RPMI8226 (cell line): ENCODE results near the gene NIPSNAP2.
"Not testable (repeated sequence)": the region's sequence is repeated elsewhere in the genome, so short reads cannot be mapped to it uniquely, and the experiment has no call there.

Experiments
- DNase-seq: peaks from one replicate; pipeline ENCODE4 v3.0.0-alpha.2; 2015

The NIPSNAP2 gene

DNA sequence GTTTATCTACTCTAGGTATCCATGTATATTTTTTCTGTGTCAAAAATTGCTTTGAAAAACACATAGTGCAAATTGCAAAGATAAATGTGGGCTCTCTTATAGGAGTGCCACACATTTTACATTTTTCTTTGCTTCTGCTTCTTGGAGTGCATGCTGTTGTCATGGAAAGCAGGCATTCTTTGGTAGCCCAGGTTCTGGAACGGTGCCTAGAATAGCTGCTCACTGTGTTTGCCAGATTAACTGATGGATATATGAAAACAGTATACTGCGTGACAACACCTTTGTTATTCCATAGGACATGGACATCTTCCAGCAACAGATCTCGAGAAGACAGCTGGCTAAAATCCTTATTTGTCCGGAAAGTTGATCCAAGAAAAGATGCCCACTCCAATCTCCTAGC lies 13.4 kb downstream of the NIPSNAP2 start:
- no peak for DNase-seq

DNA sequence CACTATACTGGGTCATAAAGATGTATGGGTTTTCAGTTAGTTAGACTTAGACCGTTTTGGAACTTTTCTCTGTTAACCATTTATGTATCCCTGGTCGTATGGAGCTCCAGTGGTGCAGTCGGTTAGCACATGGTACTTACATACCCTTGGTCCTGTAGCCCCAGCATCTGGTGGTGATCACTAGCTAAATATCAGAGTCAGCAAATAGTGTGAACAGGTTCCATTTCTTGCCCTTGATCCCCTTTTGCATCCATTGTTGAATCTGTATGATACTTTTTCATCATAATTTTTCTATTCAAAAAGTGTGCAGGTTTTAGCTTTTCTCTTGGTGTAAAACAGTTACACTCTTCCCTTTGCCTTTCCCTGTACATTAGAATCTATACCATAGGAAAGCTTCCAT lies 15.9 kb downstream of the NIPSNAP2 start:
- DNase-seq, result no peak

DNA sequence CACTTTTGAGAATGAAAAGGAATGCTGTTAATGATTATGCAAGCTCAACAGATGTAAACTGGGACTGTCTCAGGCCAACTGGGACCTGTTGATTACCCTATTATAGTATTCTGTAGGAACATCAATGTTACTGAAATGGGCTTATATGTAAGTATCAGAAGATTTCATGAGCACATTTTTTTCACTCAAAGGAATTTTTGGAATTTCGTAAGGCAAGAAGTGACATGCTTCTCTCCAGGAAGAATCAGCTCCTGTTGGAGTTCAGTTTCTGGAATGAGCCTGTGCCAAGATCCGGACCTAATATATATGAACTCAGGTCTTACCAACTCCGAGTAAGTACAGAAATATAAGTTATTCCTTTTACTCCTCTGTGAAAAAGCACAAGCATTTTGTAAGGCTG lies 19.2 kb downstream of the NIPSNAP2 start:
- no peak for DNase-seq

DNA sequence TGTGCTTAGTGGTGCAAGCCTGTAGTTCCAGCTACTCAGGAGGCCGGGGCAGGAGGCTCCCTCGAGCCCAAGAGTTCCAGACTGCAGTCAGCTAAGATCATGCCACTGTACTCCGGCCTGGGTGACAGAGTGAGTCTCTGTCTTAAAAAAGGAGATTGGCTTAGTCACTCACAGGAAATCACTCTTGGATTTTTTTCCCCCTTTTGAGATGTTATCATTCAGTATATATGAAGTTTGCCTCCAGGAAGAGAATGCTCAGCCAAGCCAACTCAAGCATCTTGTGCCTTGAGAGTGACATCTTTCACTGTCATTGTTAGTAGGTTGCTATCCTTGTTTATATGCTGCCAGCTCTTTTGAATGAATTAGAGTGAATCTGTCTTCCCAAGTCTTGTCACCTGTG lies 28.0 kb downstream of the NIPSNAP2 start:
- DNase-seq, result no peak

DNA sequence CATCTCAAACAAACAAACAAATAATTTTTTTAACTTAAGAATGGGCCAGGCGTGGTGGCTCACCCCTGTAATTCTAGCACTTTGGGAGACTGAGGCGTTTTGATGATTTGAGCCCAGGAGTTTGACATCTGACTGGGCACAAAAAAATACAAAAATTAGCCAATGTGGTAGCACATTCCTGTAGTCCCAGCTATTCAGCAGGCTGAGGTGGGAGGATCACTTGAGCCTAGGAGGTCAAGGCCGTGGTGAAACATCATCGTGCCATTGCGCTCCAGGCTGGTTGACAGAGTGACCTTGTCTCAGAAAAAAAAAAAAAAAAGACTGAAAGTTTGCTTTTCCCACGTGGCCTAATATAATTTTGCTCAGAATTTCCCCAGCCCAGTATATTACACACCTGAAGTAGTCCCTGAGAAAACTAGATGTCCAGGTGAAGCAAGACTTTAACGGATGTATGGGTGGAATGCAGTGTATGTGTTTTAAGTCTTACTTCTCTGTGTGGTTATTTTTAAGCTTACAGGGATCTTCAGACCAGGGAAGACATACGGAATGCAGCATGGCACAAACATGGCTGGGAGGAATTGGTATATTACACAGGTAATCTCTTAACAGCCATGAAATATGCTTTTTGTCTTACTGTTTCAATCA lies 32.6 kb downstream of the NIPSNAP2 start:
- DNase-seq, result no peak

DNA sequence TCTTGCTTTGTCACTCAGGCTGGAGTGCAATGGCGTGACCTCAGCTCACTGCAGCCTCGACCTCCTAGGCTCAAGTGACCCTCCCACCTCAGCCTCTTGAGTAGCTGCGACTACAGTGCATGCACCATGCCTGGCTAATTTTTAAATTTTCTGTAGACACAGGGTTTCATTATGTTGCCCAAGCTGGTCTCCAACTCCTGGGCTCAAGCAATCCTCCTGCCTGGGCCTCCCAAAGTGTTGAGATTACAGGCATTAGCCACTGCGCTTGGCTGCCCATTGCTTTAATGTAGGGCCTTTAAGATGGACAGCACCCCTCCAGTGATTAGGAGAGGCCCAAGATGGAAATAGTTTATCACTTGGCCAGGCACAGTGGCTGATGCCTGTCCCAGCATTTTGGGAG lies 39.4 kb downstream of the NIPSNAP2 start:
- no peak for DNase-seq

DNA sequence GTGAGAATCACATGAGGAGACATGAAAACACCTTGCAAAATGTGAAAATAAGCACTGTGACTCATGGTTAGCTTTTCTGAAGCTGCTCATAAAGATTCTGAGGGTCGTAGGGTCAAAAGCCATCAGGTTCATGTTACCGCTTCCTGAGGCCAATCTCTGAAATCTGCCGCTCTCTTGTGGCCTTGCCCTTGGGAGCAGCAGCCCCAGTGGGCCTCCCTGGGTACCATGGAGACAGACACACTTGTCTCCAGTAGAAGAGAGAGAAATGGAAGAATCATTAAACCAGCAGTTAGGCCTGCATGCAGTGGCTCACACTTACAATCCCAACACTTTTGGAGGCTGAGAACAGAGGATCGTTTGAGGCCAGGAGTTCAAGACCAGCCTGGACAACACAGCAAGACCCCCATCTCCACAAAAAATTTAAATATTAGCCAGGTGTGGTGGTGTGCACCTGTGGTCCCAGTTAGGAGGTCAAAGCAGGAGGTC lies 42.8 kb downstream of the NIPSNAP2 start:
- peak; percentile 24 for DNase-seq

DNA sequence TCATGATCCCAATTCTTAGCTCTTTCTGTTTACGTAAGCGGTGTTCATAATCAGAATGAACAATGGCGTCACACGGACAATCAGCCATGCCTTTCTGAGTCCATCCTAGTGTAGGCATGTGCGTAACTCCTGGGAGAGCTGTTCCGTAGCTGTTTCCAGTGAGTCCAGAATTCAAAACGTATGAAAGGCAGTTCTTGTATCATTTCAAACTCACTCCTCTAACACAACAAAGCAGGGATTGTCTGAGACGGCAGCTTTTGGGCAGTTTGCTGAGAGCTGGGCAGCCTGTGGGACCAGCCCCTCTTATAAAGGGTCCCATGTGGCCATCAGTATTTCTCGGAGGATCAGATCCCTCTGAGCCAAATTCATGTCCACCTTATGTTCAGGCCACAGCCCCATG lies 43.5 kb downstream of the NIPSNAP2 start:
- DNase-seq, result no peak

DNA sequence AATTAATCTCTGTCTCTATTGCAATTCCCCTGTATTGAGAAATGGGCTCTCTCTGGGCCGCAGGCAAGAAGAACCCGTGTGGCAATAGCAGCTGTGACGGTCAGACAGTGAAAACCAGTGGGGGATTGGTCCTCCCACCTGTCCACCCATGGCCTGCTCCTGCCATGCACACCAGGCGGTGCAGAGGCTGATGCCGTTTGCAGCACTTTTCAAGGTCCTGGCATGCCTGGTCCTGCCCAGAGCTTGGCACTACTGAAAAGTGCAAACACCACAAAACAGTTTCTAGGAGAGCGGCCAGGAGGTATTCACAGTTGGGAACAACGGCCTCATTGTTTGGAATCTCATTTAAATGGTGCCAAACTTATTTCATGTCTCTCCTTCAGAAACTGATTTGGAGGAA lies 45.3 kb downstream of the NIPSNAP2 start:
- DNase-seq, result no peak

DNA sequence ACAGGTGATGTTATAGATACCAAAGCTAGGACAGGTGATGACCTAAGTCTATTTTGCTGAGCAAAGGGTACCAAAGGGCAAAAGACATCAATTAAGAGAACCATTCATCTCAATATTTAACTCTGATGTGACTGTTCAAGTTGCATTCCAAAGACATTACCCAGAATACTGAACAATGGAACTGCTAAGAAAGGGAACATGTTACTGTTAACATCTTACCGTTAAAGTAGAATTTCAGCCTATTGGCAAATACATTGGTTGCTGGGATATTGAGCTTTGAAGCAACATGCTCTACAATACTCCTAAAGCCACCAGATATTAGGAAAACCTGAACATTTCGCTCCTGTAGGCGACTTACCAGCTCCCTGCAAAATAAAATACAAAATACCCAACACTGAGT lies 52.6 kb downstream of the NIPSNAP2 start:
- not testable (repeated sequence) for DNase-seq

DNA sequence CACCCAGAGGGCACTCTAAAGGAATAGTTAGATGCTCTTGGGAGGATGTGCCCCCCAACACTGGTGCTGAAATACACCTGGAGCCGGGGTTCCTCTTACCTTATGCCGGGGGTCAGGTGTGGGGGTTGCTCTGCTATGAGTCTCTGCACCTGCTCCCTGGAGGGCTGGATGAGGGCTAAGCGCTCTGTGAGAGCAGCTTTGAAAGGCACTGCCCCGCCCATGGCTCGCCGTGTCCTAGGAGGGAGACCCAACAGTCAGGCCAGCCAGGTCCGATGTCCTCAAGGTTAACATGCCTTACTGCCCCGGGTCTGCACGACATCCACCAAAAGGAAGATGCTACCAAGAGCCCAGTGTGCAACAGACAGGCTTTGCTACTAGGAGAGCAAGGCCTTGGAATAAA lies 55.1 kb downstream of the NIPSNAP2 start:
- DNase-seq, result no peak

DNA sequence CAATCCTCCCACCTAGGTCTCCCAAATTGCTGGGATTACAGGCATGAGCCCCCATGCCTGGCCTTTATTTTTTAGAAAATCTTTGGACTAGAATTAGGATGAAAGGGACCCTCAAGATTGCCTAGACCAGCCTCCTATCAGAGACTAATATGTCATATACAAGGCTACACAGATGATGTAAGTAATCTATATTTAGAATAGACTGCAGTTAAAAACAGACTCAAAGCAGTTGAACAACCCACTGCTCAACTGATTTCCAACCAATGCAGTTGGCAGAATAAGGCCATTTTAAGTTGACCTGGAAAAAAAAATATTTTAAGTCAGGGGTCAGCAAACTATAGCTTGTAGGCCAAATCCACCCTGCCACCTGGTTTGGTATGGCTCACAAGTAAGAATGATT lies 59.1 kb downstream of the NIPSNAP2 start:
- no peak for DNase-seq

DNA sequence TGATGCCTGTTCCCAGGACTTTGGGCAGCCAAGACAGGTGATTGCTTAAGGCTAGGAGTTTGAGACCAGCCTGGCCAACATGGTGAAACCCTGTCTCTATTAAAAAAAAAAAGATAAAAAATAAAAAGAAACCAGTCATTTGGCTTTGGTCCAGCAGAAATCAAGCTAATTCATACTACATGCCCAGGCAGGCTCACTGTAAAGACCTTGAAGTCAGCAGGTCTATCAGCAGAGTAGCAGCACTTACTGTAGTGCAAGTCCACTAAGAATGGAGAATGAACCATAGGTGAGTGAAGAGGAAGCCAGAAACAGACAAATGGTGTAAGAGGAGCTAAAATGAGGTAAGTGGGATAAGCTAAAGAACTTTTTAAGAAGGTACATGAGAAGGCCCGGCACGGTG lies 62.2 kb downstream of the NIPSNAP2 start:
- DNase-seq, result no peak

DNA sequence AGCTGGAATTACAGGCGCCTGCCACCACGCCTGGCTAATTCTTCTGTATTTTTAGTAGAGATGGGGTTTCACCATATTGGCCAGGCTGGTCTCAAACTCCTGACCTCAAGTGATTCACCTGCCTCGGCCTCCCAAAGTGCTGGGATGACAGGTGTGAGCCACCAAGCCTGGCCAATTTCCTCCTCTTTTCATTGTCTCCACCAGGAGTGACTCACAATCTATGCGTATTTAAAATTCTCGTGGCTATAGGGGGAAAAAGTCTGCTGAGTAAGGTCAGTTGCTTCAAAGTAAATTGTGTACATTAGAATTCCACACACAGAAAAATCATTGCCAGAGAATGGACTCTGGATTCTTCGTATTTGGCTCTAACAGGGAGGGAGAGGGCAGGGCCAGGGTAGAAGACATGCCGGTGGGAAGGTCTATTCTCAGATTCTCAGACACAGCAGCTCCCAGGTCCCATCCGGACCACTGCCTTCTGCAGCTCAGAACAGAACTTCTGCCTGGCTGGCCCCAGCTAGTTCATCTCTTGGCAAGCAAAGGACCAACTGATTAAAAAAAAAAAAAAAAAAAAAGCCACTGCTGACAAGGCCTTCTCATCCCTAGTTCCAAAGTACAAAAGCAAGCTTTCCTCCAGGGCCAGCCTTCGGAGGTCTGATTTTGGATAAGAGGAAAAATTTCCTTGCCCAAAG lies 64.7 kb downstream of the NIPSNAP2 start:
- DNase-seq, result no peak

DNA sequence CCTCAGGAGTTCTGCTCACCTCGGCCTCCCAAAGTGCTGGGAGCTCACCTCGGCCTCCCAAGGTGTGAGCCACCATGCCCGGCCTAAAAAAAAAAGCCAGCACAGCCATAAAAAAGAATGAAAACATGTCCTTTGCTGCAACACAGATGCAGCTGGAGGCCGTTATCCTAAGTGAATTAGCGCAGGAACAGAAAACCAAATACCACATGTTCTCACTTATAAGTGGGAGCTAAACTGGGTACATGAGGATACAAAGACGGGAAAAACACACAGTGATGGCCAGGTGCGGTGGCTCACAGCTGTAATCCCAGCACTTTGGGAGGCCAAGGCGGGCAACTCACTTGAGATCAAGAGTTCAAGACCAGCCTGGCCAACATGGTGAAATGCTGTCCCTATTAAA lies 66.0 kb downstream of the NIPSNAP2 start:
- DNase-seq, result no peak

DNA sequence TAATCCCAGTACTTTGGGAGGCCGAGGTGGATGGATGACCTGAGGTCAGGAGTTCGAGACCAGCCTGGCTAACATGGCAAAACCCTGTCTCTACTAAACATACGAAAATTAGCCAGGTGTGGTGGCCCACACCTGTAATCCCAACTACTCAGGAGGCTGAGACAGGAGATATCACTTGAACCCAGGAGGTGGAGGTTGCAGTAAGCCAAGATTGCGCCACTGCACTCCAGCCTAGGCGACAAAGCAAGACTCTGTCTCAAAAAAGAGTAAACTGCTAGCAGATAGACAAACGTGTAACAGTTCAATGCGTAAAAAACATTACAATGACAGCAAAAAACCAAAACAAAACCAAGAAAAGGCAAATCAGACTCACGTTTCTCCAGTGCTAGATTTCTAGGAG lies 67.2 kb downstream of the NIPSNAP2 start:
- DNase-seq, result not testable (repeated sequence)

DNA sequence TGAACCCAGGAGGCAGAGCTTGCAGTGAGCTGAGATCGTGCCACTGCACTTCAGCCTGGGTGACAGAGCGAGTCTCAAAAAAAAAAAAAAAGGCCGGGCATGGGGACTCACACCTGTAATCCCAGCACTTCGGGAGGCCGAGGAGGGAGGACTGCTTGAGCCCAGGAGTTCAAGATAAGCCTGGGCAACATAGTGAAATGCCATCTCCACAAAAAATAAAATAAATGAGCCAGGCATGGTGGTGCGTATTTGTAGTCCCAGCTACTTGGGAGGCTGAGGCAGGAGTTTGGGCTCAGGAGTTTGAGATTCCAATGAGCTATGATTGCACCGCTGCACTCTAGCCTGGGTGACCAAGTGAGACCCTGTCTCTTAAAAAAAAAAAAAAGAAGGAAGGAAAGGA lies 68.2 kb downstream of the NIPSNAP2 start:
- DNase-seq, result not testable (repeated sequence)

DNA sequence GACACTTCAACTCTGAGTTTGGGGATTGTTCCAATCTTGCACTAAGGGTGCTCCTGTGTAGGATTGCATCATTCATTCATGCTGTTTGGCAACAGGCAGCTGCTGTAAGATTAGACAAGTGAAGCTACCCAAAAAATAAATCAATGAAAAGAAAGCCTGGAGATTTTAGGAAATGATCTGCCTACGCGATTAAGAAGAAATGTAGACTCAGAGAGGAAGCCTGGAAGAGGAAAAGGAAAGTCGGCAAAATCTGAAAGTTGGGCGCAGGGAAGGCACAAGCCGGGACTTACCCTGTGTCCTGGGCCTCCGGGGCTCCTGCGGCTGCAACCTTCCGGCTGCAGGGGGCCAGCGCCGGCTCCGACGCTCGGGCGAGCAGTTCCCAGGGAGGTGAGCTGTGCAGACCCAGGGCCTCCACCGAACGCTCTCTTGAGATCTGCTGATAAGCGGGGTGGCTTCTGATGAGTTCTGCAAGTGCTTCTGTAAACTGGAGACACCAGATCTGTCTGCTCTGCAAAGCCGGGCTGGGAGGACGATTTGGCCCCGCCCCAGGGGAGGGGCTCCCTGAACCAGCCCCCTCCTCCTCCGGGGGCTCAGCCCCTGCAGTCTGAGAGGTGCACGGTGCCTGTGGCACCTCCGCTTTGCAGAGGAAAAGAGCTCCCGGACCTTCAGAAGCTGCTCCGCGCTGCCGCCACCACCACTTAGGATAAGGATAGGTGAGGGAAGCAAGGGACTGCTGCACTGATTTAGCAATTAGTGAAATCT lies 69.5 kb downstream of the NIPSNAP2 start:
- peak; percentile 83 for DNase-seq

DNA sequence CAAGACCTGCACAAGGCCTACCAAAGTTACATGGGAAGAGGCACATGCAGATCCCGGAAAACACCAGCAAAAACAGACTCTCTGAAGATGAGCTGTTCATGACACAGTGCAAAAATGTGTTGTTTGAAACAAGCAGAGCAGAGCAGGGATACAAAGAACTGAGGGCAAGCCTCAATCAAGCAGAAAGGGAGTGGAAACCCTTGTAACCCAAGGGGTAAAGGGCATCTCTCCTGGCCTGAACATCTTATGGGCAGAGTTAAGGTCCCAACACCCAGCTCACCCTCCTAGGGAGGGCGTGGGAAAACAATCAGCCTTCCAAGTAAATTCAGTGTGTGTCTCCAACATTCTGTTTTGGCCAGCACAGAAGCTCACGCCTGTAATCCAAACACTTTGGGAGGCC lies 76.3 kb downstream of the NIPSNAP2 start:
- no peak for DNase-seq

DNA sequence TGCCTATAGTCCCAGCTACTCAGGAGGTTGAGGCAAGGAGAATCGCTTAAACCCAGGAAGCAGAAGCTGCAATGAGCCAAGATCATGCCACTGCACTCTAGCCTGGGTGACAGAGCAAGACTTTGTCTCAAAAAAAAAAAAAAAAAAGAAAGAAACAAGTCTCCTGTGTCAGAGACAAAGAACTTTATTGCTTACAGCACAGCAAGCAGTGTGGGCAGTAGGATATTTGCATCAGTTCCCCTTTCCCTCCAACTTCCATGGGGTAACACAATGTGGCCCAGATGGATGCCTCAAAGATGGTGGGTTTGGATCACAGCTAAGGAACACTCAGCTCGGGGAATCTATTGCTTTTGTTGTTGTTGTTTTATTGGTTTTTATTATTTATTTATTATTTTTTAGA lies 81.4 kb downstream of the NIPSNAP2 start:
- DNase-seq, result not testable (repeated sequence)

DNA sequence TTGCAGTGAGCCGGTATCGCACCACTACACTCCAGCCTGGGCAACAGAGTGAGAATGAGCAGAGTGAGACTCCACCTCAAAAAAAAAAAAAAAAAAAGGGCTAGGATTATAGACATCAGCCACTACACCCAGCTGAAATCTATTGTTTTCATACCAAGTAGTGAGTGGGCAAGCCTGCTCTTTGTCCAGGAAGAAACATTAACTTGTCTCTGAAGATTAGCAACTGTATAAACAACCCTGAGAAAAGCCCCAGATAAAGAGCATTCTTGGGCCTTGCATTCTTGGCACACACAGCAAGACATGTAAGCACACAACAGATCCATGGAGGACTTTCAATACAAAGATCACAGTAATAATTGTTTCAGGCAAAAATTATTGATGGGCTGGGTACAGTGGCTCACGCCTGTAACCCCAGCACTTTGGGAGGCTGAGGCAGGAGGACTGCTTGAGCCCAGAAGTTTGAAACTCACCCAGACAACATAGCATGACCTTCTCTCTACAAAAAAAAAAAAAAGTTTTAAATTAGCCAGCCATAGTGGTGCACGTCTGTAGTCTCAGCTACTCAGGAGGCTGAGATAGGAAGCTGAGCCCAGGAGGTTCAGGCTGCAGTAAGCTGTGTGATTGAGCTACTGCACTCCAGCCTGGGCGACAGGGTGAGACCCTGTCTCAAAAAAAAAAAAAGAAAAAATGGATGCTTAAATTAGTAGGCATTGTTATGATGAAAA lies 82.5 kb downstream of the NIPSNAP2 start:
- no peak for DNase-seq

DNA sequence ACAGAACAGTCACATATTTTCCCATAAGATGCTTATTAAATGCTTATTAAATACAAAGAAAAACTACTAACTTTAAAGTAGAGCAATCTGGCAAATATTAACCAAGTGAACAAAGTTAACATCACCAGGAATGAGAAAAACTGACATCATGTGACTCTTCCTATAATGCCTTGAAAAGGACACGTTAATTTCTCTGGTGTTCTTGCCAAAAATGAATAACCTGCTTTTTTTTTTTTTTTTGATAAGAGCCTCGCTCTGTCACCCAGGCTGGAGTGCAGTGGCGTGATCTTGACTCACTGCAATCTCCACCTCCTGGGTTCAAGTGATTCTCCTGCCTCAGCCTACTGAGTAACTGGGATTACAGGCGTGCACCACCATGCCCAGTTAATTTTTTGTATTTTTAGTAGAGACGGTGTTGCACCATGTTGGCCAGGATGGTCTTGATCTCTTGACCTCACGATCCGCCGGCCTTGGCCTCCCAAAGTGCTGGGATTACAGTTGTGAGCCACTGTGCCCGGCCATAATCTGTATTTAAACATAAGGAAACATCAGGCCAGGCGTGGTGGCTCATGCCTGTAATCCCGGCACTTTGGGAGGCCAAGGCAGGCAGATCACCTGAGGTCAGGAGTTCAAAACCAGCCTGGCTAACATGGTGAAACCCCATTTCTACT lies 83.2 kb downstream of the NIPSNAP2 start:
- DNase-seq, result not testable (repeated sequence)

DNA sequence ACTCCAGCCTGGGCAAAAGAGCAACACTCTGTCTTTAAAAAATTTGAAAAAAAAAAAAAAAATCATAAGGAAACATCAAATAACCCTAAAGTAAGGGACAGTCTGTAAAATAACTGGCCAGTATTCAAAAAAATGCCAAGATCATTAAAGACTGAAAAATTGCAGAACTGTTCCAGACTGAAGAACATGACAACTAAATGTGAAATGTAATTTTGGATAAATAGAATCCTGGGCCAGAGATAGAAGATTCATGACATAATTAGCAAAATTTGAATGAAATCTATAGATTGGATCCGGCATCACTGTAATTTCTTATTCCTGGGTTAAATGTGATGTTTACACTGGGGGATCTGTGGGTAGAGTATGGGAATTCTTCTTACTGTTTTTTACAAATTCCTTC lies 83.9 kb downstream of the NIPSNAP2 start:
- no peak for DNase-seq
